ENCODE results near the gene TOX2.

DNA sequence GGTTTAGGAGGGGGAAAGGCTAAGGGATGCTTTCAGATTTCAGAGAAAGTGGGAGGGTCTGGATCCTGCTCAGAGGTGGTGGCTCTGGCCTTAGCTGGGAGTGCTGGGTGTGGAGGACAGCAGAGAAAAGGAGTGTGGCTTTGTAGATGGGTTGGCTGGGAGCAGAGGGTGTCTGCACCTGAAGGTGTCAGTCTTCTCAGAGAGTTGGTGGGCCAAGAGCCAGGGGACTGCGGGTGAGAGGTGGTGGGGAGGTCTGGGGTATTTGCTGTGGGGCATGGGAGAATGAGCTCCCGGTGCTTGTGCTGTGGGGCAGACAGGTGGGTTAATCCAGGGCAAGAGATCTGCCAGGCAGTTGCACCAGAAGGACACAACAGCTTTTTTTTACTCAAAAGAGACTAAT is 67.4 kb downstream of the TOX2 start:
- no peak for TF ChIP-seq POLR2A (IDR thresholded peaks at IDR 0.05)
- TF ChIP-seq, protein P1, sequence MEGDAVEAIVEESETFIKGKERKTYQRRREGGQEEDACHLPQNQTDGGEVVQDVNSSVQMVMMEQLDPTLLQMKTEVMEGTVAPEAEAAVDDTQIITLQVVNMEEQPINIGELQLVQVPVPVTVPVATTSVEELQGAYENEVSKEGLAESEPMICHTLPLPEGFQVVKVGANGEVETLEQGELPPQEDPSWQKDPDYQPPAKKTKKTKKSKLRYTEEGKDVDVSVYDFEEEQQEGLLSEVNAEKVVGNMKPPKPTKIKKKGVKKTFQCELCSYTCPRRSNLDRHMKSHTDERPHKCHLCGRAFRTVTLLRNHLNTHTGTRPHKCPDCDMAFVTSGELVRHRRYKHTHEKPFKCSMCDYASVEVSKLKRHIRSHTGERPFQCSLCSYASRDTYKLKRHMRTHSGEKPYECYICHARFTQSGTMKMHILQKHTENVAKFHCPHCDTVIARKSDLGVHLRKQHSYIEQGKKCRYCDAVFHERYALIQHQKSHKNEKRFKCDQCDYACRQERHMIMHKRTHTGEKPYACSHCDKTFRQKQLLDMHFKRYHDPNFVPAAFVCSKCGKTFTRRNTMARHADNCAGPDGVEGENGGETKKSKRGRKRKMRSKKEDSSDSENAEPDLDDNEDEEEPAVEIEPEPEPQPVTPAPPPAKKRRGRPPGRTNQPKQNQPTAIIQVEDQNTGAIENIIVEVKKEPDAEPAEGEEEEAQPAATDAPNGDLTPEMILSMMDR (IDR thresholded peaks at IDR 0.05): no peak

Measured in thyroid gland (tissue), 4 donors.